H1 (cell line): ENCODE data around the gene GATC. TPM values are rescaled to one million over a fixed set of nuclear protein-coding genes. Genes with fewer than 3 reads are reported as not detected.

Experiments
- CTCF ChIA-PET: fragments of 300-600 bp; sonication (Branson Sonifier 250); formaldehyde crosslinking; loops from one replicate; lab custom pipeline; 2021; ENCODE audit not compliant: partially characterized antibody; lab: Charles Lee
- POLR2A ChIA-PET: fragments of 300-600 bp; sonication (Branson Sonifier 250); formaldehyde crosslinking; loops from one replicate; lab custom pipeline; 2021; ENCODE audit warnings: inconsistent platforms; ENCODE audit not compliant: partially characterized antibody; lab: Charles Lee
- DNase-seq, 2 experiments: peaks; one replicate each; pipeline versions ENCODE4 v3.0.0 to v3.0.0-alpha.2; 2010 to 2022; ENCODE audit warnings: low spot score in 2 of 2, low read depth in 1 of 2, mixed read lengths in 1 of 2
- FAIRE-seq: peaks from 2 replicates; lab custom pipeline; 2011; peaks lifted over from hg19 to GRCh38; lab: Jason Lieb, UNC
- H2AFZ ChIP-seq: 2 replicates; pipeline ENCODE4 v1.8.1; 2012; ENCODE audit warnings: low read length, inconsistent platforms
- H2AK5ac ChIP-seq: 2 replicates; pipeline ENCODE4 v1.6.1; 2013; ENCODE audit warnings: low read depth, low read length
- H2BK120ac ChIP-seq: replicated peaks from 2 replicates; pipeline ENCODE3; 2013; ENCODE audit warnings: low read depth, low read length, inconsistent platforms
- H2BK12ac ChIP-seq: 2 replicates; pipeline ENCODE4 v1.6.1; 2013; ENCODE audit warnings: low read depth, low read length
- H2BK15ac ChIP-seq: 2 replicates; pipeline ENCODE4 v1.6.1; 2013; ENCODE audit warnings: low read length
- H2BK20ac ChIP-seq: 2 replicates; pipeline ENCODE4 v1.6.1; 2013; ENCODE audit warnings: low read length
- H2BK5ac ChIP-seq: 2 replicates; pipeline ENCODE4 v1.6.1; 2013; ENCODE audit warnings: low read depth, low read length
- H3K14ac ChIP-seq: 2 replicates; pipeline ENCODE4 v1.6.1; 2013; ENCODE audit warnings: inconsistent platforms; ENCODE audit not compliant: insufficient read length
- H3K18ac ChIP-seq: 2 replicates; pipeline ENCODE4 v1.6.1; 2013; ENCODE audit warnings: low read length; ENCODE audit errors: extremely low read depth
- H3K23ac ChIP-seq: 2 replicates; pipeline ENCODE4 v1.6.1; 2013; ENCODE audit warnings: inconsistent platforms; ENCODE audit not compliant: insufficient read length
- H3K23me2 ChIP-seq: 2 replicates; pipeline ENCODE4 v1.6.1; 2013; ENCODE audit warnings: low read depth, low read length
- H3K27ac ChIP-seq: 2 replicates; pipeline ENCODE4 v1.6.1; 2011; ENCODE audit warnings: low read depth, low read length, inconsistent platforms
- H3K27me3 ChIP-seq, 4 experiments: replicated peaks in 1 of 4; 1 replicate in 1 of 4; 2 replicates in 3 of 4; pipeline versions ENCODE4 v1.6.1 to v1.8.1; 2011 to 2013; ENCODE audit warnings: low read length in 3 of 4, mild to moderate bottlenecking in 3 of 4, inconsistent platforms in 2 of 4, mixed read lengths in 2 of 4, moderate library complexity in 1 of 4; ENCODE audit not compliant: control insufficient read depth in 3 of 4, insufficient read depth in 3 of 4; ENCODE audit errors: extremely low read depth in 1 of 4
- H3K36me3 ChIP-seq, 4 experiments: 2 replicates each; pipeline versions ENCODE4 v1.6.1 to v1.8.1; 2011 to 2013; ENCODE audit warnings: mild to moderate bottlenecking in 4 of 4, low read length in 3 of 4, moderate library complexity in 2 of 4, control low read depth in 1 of 4, inconsistent platforms in 1 of 4; ENCODE audit not compliant: insufficient read depth in 4 of 4, control insufficient read depth in 2 of 4
- H3K4ac ChIP-seq: replicated peaks from 2 replicates; pipeline ENCODE3; 2013; ENCODE audit warnings: low read length, low read depth, mixed read lengths, inconsistent platforms; ENCODE audit not compliant: insufficient read length
- H3K4me1 ChIP-seq, 4 experiments: replicated peaks in 1 of 4; 1 replicate in 1 of 4; 2 replicates in 3 of 4; pipeline versions ENCODE4 v1.6.1 to v1.8.1; 2011 to 2013; ENCODE audit warnings: low read length in 3 of 4, inconsistent platforms in 2 of 4, mixed read lengths in 1 of 4; ENCODE audit not compliant: insufficient read depth in 4 of 4, control insufficient read depth in 3 of 4
- H3K4me2 ChIP-seq, 2 experiments: 2 replicates each; pipeline versions ENCODE4 v1.6.1 to v1.8.1; 2011 to 2013; ENCODE audit warnings: low read depth in 2 of 2, low read length in 2 of 2, control low read depth in 1 of 2, inconsistent platforms in 1 of 2, mild to moderate bottlenecking in 1 of 2; ENCODE audit not compliant: insufficient read depth in 1 of 2
- H3K4me3 ChIP-seq, 4 experiments: fragments of 200-600, 300-600 bp in 1 of 4; sonication (generic), shearing (Covaris generic), sonication (Bioruptor Twin) in 1 of 4; 2 replicates each; pipeline versions ENCODE4 v1.5.1 to v1.8.1; 2011 to 2016; ENCODE audit warnings: low read length in 4 of 4, low read depth in 3 of 4, control low read depth in 2 of 4, inconsistent platforms in 2 of 4, mild to moderate bottlenecking in 2 of 4, mixed read lengths in 1 of 4, moderate library complexity in 1 of 4; ENCODE audit not compliant: insufficient read depth in 2 of 4; ENCODE audit errors: extremely low read depth in 1 of 4
- H3K56ac ChIP-seq: replicated peaks from 2 replicates; pipeline ENCODE3; 2013; ENCODE audit warnings: low read depth, mild to moderate bottlenecking, mixed read lengths, low read length, inconsistent platforms; ENCODE audit not compliant: insufficient read length
- H3K79me1 ChIP-seq: 2 replicates; pipeline ENCODE4 v1.6.1; 2013; ENCODE audit warnings: low read depth, low read length, control low read depth
- H3K79me2 ChIP-seq, 2 experiments: 2 replicates each; pipeline versions ENCODE4 v1.6.1 to v1.8.1; 2012 to 2013; ENCODE audit warnings: low read length in 2 of 2, mild to moderate bottlenecking in 2 of 2, inconsistent platforms in 1 of 2; ENCODE audit not compliant: insufficient read depth in 2 of 2, control insufficient read depth in 1 of 2
- H3K9ac ChIP-seq, 4 experiments: replicated peaks in 1 of 4; 1 replicate in 1 of 4; 2 replicates in 3 of 4; pipeline versions ENCODE4 v1.6.1 to v1.8.1; 2011 to 2013; ENCODE audit warnings: low read depth in 3 of 4, low read length in 3 of 4, control low read depth in 2 of 4, mild to moderate bottlenecking in 2 of 4, moderate library complexity in 2 of 4, inconsistent platforms in 1 of 4; ENCODE audit errors: extremely low read depth in 1 of 4
- H3K9me3 ChIP-seq, 2 experiments: 2 replicates each; pipeline versions ENCODE4 v1.6.1 to v1.8.1; 2012 to 2013; ENCODE audit warnings: mild to moderate bottlenecking in 2 of 2, moderate library complexity in 2 of 2, control low read depth in 1 of 2, inconsistent platforms in 1 of 2, low read depth in 1 of 2, low read length in 1 of 2, mixed read lengths in 1 of 2; ENCODE audit not compliant: insufficient read depth in 2 of 2
- H4K20me1 ChIP-seq, 2 experiments: replicated peaks in 1 of 2; 2 replicates each; pipeline versions ENCODE3 to v1.8.1; 2011 to 2013; ENCODE audit warnings: inconsistent platforms in 2 of 2, low read length in 2 of 2, mild to moderate bottlenecking in 1 of 2; ENCODE audit not compliant: insufficient read depth in 2 of 2, control insufficient read depth in 1 of 2
- H4K5ac ChIP-seq: 2 replicates; pipeline ENCODE4 v1.6.1; 2013; ENCODE audit warnings: low read length, low read depth, mixed read lengths, inconsistent platforms; ENCODE audit not compliant: insufficient read length
- H4K8ac ChIP-seq: 2 replicates; pipeline ENCODE4 v1.8.0; 2013; ENCODE audit warnings: mild to moderate bottlenecking, moderate library complexity, low read length, inconsistent platforms; ENCODE audit not compliant: insufficient read depth; ENCODE audit errors: extremely low read depth
- H4K91ac ChIP-seq: replicated peaks from 2 replicates; pipeline ENCODE3; 2013; ENCODE audit warnings: low read length, mixed read lengths, inconsistent platforms; ENCODE audit not compliant: insufficient read length
- CHD2 ChIP-seq: IDR thresholded peaks from 2 replicates; pipeline ENCODE4 v1.6.1; 2012; ENCODE audit warnings: low read length, improper control_type of control experiment
- POLR2A ChIP-seq, 2 experiments: IDR thresholded peaks; 1 replicate in 1 of 2; 2 replicates in 1 of 2; pipeline ENCODE4 v1.6.1; 2011; ENCODE audit warnings: low read depth in 2 of 2, low read length in 2 of 2, mild to moderate bottlenecking in 2 of 2; ENCODE audit errors: control extremely low read depth in 1 of 2
- WGBS, 2 experiments: shearing (Covaris generic) in 1 of 2; methylation state at CpG; one replicate each; pipeline versions ENCODE4 v1.1.6 to v1.1.7; 2013 to 2015; ENCODE audit warnings: low lambda C conversion rate in 2 of 2, mixed read lengths in 2 of 2, inconsistent platforms in 1 of 2, low coverage in 1 of 2, missing lambda C conversion rate in 1 of 2; ENCODE audit not compliant: insufficient replicate concordance in 2 of 2, insufficient coverage in 1 of 2, insufficient read length in 1 of 2; ENCODE audit errors: extremely low coverage in 1 of 2, missing lambda C conversion rate in 1 of 2; 5-methylcytosine and 5-hydroxymethylcytosine counted together
- polyA plus RNA-seq, 7 experiments: library from polyadenylated mRNA; depleted of rRNA in 3 of 7; stranded (reverse) in 5 of 7; unstranded in 2 of 7; fragments of >200 nt in 5 of 7; fragments of 200-250 nt in 2 of 7; gene quantifications; 1 replicate in 5 of 7; 2 replicates in 1 of 7; 4 replicates in 1 of 7; pipeline versions ENCODE4 v1.2.1 to v1.2.3, GENCODE V29; 2011 to 2013; ENCODE audit warnings: missing spikeins in 2 of 7, mixed read lengths in 2 of 7
- total RNA-seq: library from RNA; stranded (reverse); fragmentation: NEBNext Ultra II Directional; extraction: Animal tissue kit (Norgen Biotek cat#: 25700); gene quantifications from 2 replicates; pipeline ENCODE4 v1.2.1, GENCODE V29; 2021
- TF ChIP-seq, protein P1 (sequence below): IDR thresholded peaks from 2 replicates; pipeline ENCODE4 v1.6.1; 2012; ENCODE audit warnings: inconsistent platforms

The GATC gene
- total and polyA plus RNA-seq, 2 of the 8 experiments (the other 6 are each of a cell fraction or from before 2014, with no cell fraction given): 13.2 to 30.4 TPM

DNA sequence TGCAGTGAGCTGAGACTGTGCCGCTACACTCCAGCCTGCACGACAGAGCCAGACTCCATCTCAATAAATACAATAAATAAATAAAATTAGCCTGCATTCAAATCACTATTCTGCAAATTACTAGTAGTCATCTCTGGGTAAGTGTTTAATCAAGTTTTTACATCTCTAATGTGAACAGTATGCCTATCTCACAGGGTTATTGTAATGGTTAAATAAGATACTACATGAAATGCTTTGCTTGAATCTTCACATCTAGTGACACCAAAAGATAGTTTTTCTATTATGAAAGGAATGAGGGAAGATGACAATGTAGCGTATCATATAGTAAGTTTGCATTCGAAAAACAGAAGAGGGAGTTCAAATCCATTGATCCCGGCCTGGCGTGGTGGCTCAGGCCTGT lies 21.2 kb downstream of the GATC start:
- Histone ChIP-seq H4K91ac (no peak overlapping the region), H2BK120ac (no peak overlapping the region), H3K4me1 (peaks cover 0 to 5% (median 0%) of the 10 kb centered on the region in 4 experiments; a peak in 2 of 7 replicates), H3K56ac (no peak overlapping the region), H4K8ac (no peak overlapping the region), H3K27me3 (no peaks in the 10 kb centered on the region), H4K20me1 (peaks cover 12 to 18% of the 10 kb centered on the region in 2 experiments), H3K23ac (no peak overlapping the region), H3K36me3 (peaks cover 28 to 40% (median 32%) of the 10 kb centered on the region in 4 experiments), H2BK15ac (no peak overlapping the region), H3K9ac (no peak overlapping the region), H3K9me3 (no peaks in the 10 kb centered on the region), H3K4me3 (no peak overlapping the region), H2BK20ac (no peak overlapping the region), H3K79me1 (peaks cover 3% of the 10 kb centered on the region), H3K14ac (no peak overlapping the region), H3K4me2 (peak overlapping the region in 1 of 2 experiments; percentile 78; a peak in 2 of 4 replicates), H2AK5ac (no peak overlapping the region), H3K27ac (no peak overlapping the region), H2AFZ (no peak overlapping the region), H3K4ac (no peak overlapping the region), H2BK12ac (no peak overlapping the region), H2BK5ac (no peak overlapping the region), H4K5ac (no peak overlapping the region), H3K79me2 (peaks cover 0 to 49% of the 10 kb centered on the region in 2 experiments; a peak in 3 of 4 replicates), H3K18ac (no peak overlapping the region), H3K23me2 (peaks cover 5% of the 10 kb centered on the region)
- WGBS, 2 experiments: 96% methylated on average over 6 of the region's 6 CpGs; no CpG with 5 or more reads in 1 of the 2 experiments
- ChIA-PET POLR2A (interaction anchor here (0.6 to 18.7 kb wide), 19 partner anchors 9 to 266 kb away, joined by 3 to 365 read pairs (median 4); partner anchors contain the start of genes COX6A1, DYNLL1, GATC and PLA2G1B), CTCF (interaction anchor here (0.8 to 9.3 kb wide), 19 partner anchors 8 to 231 kb away, joined by 3 to 152 read pairs (median 8); partner anchors contain the start of genes COX6A1, DYNLL1 and PLA2G1B)
- FAIRE-seq (no peak), DNase-seq (no peak)
- TF ChIP-seq, protein P1, sequence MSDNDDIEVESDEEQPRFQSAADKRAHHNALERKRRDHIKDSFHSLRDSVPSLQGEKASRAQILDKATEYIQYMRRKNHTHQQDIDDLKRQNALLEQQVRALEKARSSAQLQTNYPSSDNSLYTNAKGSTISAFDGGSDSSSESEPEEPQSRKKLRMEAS: no peak
- no peak for TF ChIP-seq CHD2
- TF ChIP-seq POLR2A (IDR thresholded peaks at IDR 0.05; ENCODE audit: control extremely low read depth in 1 of 2, low read depth in 2 of 2, low read length in 2 of 2): no peak
